GM19023 (cell line): ENCODE data around the gene CD2.
"Not testable (repeated sequence)": the region's sequence is repeated elsewhere in the genome, so short reads cannot be mapped to it uniquely, and the experiment has no call there.

Source experiments
- ATAC-seq: cut with Tn5 transposase; IDR thresholded peaks from one replicate; pipeline ENCODE4 v1.9.1; 2021; ENCODE audit warnings: mild to moderate bottlenecking, moderate library complexity; ENCODE audit not compliant: unreplicated experiment

Gene CD2

GRCh38 chr1:116731439-116731838 lies 22.8 kb upstream of the CD2 start:
- ATAC-seq = no peak

- no peak for ATAC-seq
Observed at GRCh38 chr1:116732726-116733125, 21.5 kb upstream of the CD2 start.

- no peak for ATAC-seq
Observed at GRCh38 chr1:116733476-116734365, 20.5 kb upstream of the CD2 start.

- no peak for ATAC-seq
Observed at GRCh38 chr1:116735246-116735645, 19.0 kb upstream of the CD2 start.

- peak; percentile 36 for ATAC-seq
Observed at GRCh38 chr1:116737020-116737854, 17.0 kb upstream of the CD2 start.

- no peak for ATAC-seq
Observed at GRCh38 chr1:116737855-116738321, 16.3 kb upstream of the CD2 start.

- peak; percentile 72 for ATAC-seq
Observed at GRCh38 chr1:116738673-116739370, 15.4 kb upstream of the CD2 start.

GRCh38 chr1:116739371-116740012 lies 14.7 kb upstream of the CD2 start:
- ATAC-seq = no peak

GRCh38 chr1:116740296-116740695 lies 13.9 kb upstream of the CD2 start:
- no peak for ATAC-seq

GRCh38 chr1:116740746-116741145 lies 13.5 kb upstream of the CD2 start:
- no peak for ATAC-seq

GRCh38 chr1:116741836-116742565 lies 12.2 kb upstream of the CD2 start:
- no peak for ATAC-seq

GRCh38 chr1:116743535-116743934 lies 10.7 kb upstream of the CD2 start:
- ATAC-seq = no peak

- no peak for ATAC-seq
Observed at GRCh38 chr1:116748272-116748671, 6.0 kb upstream of the CD2 start.

GRCh38 chr1:116751146-116751545 lies 3.1 kb upstream of the CD2 start:
- no peak for ATAC-seq

- no peak for ATAC-seq
Observed at GRCh38 chr1:116751621-116752020, 2.6 kb upstream of the CD2 start.

- no peak for ATAC-seq
Observed at GRCh38 chr1:116753312-116753711, 918 bp upstream of the CD2 start.

- no peak for ATAC-seq
Observed at GRCh38 chr1:116755066-116755465, 836 bp downstream of the CD2 start.

GRCh38 chr1:116755681-116756080 lies 1.5 kb downstream of the CD2 start:
- no peak for ATAC-seq

- not testable (repeated sequence) for ATAC-seq
Observed at GRCh38 chr1:116756092-116756491, 1.9 kb downstream of the CD2 start.

GRCh38 chr1:116758456-116758815 lies 4.2 kb downstream of the CD2 start:
- ATAC-seq = not testable (repeated sequence)
